ENCODE data around the gene AFTPH.
A peak's percentile ranks its signal among the peaks of the same experiment; 100 is the strongest.
"Not testable (repeated sequence)": the region's sequence is repeated elsewhere in the genome, so short reads cannot be mapped to it uniquely, and the experiment has no call there.

AFTPH gene

DNA sequence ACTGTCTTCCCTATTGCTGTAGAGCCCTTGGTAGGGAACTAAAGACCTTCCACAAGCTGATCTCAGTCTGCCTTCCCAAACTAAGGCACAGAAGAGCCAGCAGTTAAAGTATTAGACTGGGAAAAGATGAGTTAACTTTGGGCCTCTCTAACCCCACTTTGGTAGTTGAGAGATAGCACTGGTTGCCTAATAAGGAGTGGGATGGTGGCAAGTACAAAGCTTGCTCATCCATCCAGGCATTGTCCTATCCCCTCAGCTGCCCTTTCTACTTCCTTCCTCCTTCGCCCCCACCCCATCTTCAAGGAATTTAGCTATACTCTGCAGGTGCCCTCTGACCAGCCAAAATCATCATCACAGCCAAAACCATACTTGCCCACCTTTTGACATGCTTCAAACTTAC, 22.2 kb upstream of the AFTPH start:
- no peak for ATAC-seq

- no peak for ATAC-seq
Observed at GRCh38 chr2:64502860-64503259, 21.3 kb upstream of the AFTPH start.

DNA sequence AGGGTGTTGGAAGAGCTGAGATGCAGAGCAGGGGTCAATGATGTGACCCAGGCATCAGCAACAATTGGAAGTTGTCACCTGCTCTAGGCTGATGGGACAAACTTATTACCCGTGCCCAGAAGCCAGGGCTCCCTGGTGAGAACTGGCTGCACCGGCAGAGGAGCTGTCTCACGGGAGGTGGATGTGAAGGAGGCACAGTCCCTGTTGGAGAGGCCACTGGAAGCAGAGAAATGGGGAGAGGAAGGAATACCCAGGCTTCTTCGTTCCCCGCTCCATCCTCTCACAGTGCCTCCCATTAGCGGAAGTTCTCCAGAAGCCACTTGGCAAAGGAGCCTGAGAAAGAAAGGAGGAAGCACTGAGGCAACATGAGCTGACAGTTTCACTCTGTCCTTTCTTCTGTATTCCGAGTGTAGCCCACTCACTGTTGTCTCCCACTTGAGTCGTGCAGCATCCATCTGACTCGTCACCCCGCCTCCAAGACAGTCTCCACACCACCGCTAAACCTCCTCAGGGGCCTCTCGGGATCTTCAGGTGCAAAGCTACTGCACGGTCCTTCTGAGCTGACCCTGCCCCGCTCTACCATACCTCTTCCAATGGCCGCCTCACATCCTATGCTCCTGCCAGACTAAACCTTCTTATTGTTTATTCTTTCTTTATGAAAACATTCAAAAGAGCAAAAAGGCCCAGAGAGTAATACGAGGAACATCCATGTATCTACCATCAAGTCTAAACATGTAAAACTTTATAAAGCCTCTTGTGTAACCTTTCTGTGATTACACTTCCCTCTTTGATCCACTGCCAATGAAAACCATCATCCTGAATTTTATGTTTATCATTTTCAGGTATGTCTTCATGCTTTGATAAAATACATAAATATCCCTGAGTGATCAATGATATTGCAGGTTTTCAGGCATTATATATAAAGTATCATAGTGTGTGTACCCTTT, 19.1 kb upstream of the AFTPH start:
- ATAC-seq, result no peak

- ATAC-seq, result no peak
Observed at GRCh38 chr2:64506686-64507085, 17.4 kb upstream of the AFTPH start.

DNA sequence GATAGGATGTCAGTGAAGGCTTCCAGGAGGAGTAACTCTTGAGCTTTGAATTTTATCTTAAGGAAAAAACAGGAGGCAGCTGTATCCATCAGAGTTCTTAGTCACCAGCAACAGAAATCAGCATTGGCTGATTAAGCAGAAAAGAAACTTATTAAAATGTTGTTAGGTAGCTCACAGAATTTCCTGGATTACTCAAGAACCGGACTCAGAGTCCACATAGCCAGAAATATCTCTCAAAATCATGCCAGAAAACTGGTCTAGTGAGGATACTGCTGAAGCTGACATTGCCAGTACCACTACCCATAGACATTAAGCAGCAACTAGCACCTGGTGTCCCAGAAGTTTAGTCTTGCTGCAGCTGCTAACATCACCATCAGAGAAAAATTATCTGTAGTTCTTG, 10.1 kb upstream of the AFTPH start:
- ATAC-seq, result no peak

DNA sequence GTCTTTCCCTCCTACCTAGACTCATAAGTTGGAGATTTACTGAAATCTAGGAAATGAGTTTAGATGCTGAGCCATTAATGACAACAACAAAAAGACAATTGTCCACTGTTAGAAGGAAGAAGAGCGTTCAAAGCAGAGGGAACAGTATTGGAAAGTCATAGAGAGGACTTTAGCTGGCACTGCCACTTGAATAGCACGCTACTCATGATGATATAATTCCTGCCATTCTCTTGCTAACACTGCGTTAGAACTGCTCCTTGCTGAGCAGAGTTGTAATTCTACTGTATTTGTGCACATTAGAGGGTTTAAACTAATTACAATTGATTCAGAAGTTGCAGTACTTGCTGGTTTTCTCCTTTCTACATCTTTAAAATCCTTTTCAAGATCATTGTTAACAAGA, 9.0 kb upstream of the AFTPH start:
- ATAC-seq, result no peak

GRCh38 chr2:64516651-64517510, 7.2 kb upstream of the AFTPH start:
- no peak for ATAC-seq

GRCh38 chr2:64517511-64517884, 6.6 kb upstream of the AFTPH start:
- no peak for ATAC-seq

- ATAC-seq, result peak in 1 of 2 donors; percentile 27
Observed at GRCh38 chr2:64522843-64523428, 1.2 kb upstream of the AFTPH start.

GRCh38 chr2:64524604-64525316, 632 bp downstream of the AFTPH start:
- peak; percentile 5 for ATAC-seq

- ATAC-seq, result peak; percentile 5 to 10
Observed at GRCh38 chr2:64525317-64525613, 1.1 kb downstream of the AFTPH start.

- no peak for ATAC-seq
Observed at GRCh38 chr2:64526034-64526433, 1.9 kb downstream of the AFTPH start.

GRCh38 chr2:64530946-64531345, 6.8 kb downstream of the AFTPH start:
- not testable (repeated sequence) for ATAC-seq

GRCh38 chr2:64532030-64532429, 7.9 kb downstream of the AFTPH start:
- no peak for ATAC-seq

DNA sequence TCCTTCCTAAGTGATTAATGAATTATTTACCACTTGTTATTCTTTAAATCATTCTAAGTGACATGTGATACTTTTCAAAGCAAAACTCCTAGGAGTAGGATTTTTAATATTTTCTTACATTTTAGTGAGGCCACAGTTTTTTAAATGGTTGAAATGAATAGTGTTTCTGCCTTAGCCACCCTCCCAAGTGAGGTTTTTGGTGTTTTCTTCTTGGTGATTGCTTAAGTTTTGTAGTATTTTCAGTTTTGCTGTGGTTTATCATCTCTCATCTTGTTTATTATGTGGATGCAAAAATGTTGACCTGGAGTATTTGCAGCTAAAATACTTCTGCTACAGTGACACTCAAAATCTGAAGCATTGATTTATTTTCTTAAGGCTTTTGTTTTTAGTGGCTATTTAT, 9.8 kb downstream of the AFTPH start:
- no peak for ATAC-seq

DNA sequence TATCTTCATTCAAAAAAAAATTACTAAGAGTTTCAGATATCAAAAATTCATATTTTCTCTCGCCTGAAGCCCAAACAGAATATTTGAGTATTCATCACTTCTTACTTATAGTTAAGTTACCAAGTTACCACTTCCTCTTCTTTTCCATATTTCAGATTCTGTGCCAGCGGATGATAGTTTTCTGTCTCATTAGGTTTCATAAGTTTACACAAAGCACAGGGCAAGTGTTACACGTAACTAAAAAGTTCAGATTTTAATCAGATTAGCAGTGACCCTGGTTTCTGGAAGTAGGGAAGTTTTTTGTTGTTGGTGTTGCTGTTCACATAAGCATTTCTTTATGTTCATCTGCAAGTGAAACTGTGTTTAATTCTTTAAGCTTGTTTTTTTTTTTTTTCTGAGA, 10.2 kb downstream of the AFTPH start:
- ATAC-seq, result no peak

DNA sequence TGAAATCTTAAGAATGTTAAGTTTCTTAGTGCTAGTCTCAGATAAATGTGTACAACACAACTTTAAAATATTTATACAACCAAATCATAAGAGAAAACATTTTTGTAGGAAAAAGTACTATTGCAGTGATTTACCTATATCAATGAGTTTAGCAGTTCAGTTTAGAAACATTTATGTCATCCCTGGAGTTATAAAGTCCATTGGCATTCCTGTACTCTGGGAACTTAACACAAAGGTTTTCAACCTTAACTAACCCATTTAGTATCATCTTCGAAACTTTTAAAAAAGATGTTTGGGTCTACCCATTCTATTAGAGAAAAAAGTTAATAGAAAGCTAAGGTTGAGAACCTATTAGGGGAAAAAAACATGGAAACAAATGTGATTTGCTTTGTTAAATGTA, 10.9 kb downstream of the AFTPH start:
- ATAC-seq, result no peak

GRCh38 chr2:64537991-64538390, 13.9 kb downstream of the AFTPH start:
- ATAC-seq, result no peak

GRCh38 chr2:64538764-64539433, 14.8 kb downstream of the AFTPH start:
- ATAC-seq, result peak; percentile 36 to 37

DNA sequence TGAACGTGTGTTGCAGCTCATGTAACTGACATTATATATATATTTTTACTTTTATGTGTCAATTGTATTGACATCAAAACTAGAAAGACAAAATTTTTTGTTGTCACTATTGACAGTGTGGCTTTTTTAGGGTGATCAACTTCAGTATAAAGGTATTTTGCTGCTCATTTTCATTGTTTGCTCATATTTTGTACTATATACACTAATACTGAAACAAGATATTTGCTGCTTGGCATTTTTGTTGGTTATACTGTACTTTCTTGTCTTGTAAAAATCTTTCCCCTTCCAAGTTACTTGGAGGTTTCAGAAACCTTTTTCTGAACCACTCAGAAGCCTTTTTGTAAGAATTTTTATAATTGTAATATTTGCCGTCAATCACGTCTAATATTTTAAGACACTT, 16.5 kb downstream of the AFTPH start:
- ATAC-seq, result peak; percentile 16 to 33

- ATAC-seq, result peak in 1 of 2 donors; percentile 48
Observed at GRCh38 chr2:64541547-64541946, 17.4 kb downstream of the AFTPH start.
